Stomach smooth muscle (tissue), 2 donors: ENCODE data around the gene H1-8.

Experiments
- H3K27ac ChIP-seq: one replicate; pipeline ENCODE4 v1.7.0; 2013; ENCODE audit warnings: mild to moderate bottlenecking, low read length, inconsistent platforms
- H3K27me3 ChIP-seq, 2 donors: one replicate each; pipeline ENCODE4 v1.7.0; 2013; ENCODE audit warnings: low read length in 2 of 2; ENCODE audit not compliant: insufficient read depth in 2 of 2, control insufficient read depth in 1 of 2
- H3K36me3 ChIP-seq, 2 donors: one replicate each; pipeline ENCODE4 v1.7.0; 2013; ENCODE audit warnings: low read length in 2 of 2; ENCODE audit not compliant: control insufficient read depth in 2 of 2, insufficient read depth in 2 of 2
- H3K4me1 ChIP-seq: one replicate; pipeline ENCODE4 v1.7.0; 2013; ENCODE audit warnings: low read length; ENCODE audit not compliant: control insufficient read depth, insufficient read depth
- H3K4me3 ChIP-seq, 2 donors: one replicate each; pipeline ENCODE4 v1.7.0; 2013; ENCODE audit warnings: low read length in 2 of 2
- H3K9ac ChIP-seq, 2 donors: one replicate each; pipeline ENCODE4 v1.7.0; 2013; ENCODE audit warnings: low read length in 2 of 2, mild to moderate bottlenecking in 1 of 2
- H3K9me3 ChIP-seq, 2 donors: one replicate each; pipeline ENCODE4 v1.7.0; 2013; ENCODE audit warnings: low read length in 2 of 2; ENCODE audit not compliant: control insufficient read depth in 2 of 2
- donor health status: healthy.
- donor health status: Pancreatic carcinoma.

The H1-8 gene

DNA sequence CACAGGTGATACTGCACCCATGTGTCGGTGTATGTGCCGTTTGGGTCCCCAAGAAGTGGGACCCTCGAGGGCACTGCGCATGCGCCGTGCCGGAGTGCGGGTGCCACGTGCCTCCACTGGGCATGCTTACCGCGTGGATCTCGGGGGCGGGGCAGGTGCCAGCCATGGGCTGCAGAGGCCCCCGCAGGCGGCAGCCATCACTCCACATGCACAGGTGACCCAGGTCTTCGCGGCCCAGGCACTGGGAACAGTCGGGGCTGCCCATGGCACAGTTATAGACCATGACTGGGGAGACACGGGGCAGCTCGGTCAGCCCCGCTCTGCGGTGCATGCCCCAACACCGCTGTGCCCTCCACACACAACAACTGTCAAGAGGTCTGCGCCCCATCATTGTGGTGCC is 31.2 kb downstream of the H1-8 start:
- H3K4me3 ChIP-seq, result no peak overlapping the region
- no peak overlapping the region for H3K27ac ChIP-seq
- H3K27me3 ChIP-seq, result no peaks in the 10 kb centered on the region
- H3K9me3 ChIP-seq, result no peaks in the 10 kb centered on the region
- no peak overlapping the region for H3K9ac ChIP-seq
- H3K4me1 ChIP-seq, result no peaks in the 10 kb centered on the region
- peaks cover 0 to 5% of the 10 kb centered on the region in 2 donors for H3K36me3 ChIP-seq

DNA sequence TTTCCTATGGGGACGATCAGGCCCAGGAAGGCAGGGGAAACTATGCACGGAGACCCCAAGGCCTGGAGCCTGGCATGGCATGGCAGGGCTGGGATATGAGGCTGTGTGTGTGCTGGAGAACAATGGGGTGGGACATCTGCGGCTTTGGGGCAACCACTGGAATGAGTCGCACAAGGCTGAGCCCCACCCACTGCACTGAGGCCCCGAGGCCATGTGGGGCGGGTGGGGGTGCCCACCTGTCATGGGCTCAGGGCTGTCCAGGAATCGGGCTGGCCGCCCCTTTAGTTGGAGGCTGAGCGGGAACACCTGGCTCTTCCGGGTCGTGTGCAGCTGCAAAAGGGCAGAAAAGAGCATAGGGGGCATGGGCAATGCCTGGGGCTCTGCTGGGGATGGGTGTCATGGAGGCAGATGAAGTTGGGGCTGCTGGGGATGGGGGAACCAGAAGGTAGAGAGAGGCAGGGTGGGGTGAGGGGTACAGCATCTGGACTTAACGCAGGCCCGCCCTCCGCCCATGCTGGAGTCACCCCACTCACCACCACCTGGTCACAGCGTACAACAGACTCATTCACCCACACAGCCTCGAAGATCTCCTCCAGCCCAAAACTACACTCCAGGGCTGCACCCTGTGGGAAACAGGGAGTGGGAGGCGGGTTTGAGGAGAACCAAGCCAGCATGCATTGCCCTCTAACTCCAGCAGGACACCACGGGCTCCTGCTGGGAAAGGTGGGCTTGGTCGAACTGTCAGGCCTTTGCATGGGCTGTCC is 32.4 kb downstream of the H1-8 start:
- Histone ChIP-seq H3K9ac (no peak overlapping the region), H3K27me3 (no peaks in the 10 kb centered on the region), H3K4me3 (no peak overlapping the region), H3K27ac (no peak overlapping the region), H3K4me1 (no peaks in the 10 kb centered on the region), H3K36me3 (peaks cover 0 to 5% of the 10 kb centered on the region in 2 donors), H3K9me3 (no peaks in the 10 kb centered on the region)

DNA sequence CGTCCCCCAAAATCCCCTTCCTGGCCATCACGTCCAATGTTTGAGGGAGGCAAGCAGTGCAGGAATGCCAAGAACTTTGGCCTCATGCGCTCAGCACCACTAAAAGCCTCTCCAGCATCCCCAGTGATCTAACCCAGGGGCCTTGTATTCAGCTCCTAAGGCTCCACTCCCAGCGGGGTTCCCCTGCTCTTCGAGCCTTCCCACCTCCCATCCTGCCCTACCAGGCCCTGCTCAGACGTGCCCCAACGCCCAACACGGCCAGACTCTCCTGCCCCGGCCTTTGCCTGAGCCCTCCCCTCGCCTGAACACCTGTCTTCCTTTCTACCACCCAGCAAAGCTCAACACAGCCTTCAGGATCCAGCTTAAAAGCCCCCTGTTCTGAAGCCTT is 33.0 kb downstream of the H1-8 start:
- no peaks in the 10 kb centered on the region for H3K27me3 ChIP-seq
- H3K9ac ChIP-seq, result no peak overlapping the region
- H3K36me3 ChIP-seq, result peaks cover 0 to 5% of the 10 kb centered on the region in 2 donors
- no peak overlapping the region for H3K27ac ChIP-seq
- H3K4me1 ChIP-seq, result no peaks in the 10 kb centered on the region
- H3K4me3 ChIP-seq, result no peak overlapping the region
- no peaks in the 10 kb centered on the region for H3K9me3 ChIP-seq

DNA sequence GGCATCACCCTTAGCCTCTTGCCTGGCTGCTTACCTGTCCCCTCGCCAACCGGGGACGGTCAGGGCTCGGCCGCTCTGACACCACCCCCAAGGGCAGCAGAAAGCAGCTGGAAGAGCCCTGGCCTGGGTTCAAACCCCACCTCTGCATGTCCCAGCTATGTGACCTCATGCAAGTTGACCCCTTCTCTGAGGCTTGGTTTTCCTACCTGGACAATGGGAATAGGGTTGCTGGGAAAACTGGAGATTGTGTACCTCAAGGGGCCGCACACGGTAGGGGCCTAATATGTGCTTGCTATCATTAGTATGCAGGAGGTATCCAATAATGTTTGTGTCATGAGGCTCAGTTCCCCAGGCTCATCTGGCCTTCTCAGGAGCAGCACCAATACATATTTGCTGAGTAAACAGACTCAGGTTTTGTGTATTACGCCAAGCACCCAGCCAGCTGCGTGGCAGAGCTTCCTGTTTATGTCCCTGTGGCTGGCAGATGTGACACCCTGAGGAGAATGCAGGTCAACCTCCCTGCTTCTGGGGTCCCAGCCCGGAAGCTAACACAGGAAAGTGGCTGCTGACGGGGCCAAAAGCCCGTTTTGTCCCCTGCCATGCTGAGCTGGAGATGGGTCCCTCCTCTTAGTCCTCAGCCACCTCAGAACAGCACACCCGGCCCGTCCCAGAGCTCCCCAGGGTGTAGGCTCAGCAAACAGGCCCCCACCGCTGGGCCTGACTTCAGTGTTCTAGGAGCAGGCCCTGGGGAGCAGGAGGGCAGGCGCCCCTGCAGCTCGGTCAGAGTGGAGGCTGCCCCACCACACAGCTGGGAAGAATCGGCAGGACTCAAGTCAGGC is 33.8 kb downstream of the H1-8 start:
- Histone ChIP-seq H3K4me1 (no peaks in the 10 kb centered on the region), H3K4me3 (no peak overlapping the region), H3K9me3 (no peaks in the 10 kb centered on the region), H3K36me3 (peaks cover 0 to 5% of the 10 kb centered on the region in 2 donors), H3K27ac (no peak overlapping the region), H3K27me3 (no peaks in the 10 kb centered on the region), H3K9ac (no peak overlapping the region)

DNA sequence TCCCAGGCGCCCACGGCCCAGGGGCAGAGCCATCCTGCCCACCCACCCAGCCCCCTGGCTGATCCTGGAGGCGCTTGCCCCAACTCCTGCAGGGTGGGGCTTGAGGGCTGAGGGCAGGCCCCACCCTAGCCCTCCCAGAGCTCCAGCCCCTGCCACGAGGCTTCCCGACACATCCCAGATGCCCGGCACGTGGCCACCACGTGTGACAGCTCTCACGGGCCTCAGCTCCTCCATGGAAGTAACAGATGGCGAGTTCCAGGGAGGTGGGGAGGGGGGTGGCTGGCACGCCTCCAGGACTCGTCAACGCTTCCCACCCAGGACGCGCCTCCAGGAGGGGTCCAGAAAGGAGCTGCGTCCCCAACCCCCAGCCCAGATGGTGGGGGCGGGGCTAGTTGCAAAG is 34.4 kb downstream of the H1-8 start:
- H3K4me3 ChIP-seq, result no peak overlapping the region
- H3K27ac ChIP-seq, result no peak overlapping the region
- H3K27me3 ChIP-seq, result no peaks in the 10 kb centered on the region
- H3K9ac ChIP-seq, result no peak overlapping the region
- H3K36me3 ChIP-seq, result peaks cover 0 to 3% of the 10 kb centered on the region in 2 donors
- H3K4me1 ChIP-seq, result no peaks in the 10 kb centered on the region
- H3K9me3 ChIP-seq, result no peaks in the 10 kb centered on the region

DNA sequence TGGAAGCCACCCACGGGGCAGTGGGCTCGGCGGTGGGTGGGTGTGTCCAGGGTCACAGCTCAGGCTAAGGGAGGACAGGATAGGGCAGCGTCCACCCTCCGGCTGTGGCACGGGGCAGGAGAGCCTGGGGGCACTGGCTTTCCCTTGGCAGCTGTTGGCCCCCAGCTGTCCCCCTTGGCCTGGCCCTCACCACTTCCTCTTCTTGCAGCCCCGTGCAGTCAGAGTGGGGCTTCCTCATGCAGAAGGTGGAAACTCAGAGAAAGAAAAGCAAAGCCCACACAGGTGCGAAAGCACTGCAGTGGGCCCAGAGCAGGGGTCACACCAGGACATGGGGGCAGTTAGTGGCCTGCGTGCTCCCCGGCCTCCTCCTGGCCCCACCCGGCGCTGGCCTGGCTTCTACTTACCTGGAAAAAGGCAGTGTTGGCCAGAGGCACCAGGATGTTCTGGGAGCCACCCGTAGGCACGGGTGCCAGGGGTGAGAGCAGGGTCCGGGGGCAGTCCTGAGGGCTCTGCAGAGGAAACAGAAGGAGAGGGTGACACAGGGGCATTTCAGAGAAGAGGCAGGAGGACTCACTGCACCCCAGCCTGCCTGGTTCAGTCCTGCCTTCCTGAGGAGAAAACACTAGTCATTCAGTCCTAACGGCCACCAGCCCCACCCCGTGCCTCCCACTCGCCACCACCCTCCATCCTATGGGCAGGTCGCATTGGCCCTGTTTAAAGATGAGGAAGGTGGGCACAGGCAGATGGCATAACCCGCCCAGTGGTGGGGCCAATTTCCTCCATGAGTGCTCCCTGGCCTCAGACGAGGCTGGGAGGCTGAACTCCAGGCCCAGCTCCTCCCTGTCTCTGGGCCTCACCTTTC is 35.2 kb downstream of the H1-8 start:
- H3K4me3 ChIP-seq, result no peak overlapping the region
- no peak overlapping the region for H3K9ac ChIP-seq
- no peak overlapping the region for H3K27ac ChIP-seq
- H3K27me3 ChIP-seq, result no peaks in the 10 kb centered on the region
- H3K36me3 ChIP-seq, result peaks cover 0 to 3% of the 10 kb centered on the region in 2 donors
- H3K9me3 ChIP-seq, result no peaks in the 10 kb centered on the region
- no peaks in the 10 kb centered on the region for H3K4me1 ChIP-seq

DNA sequence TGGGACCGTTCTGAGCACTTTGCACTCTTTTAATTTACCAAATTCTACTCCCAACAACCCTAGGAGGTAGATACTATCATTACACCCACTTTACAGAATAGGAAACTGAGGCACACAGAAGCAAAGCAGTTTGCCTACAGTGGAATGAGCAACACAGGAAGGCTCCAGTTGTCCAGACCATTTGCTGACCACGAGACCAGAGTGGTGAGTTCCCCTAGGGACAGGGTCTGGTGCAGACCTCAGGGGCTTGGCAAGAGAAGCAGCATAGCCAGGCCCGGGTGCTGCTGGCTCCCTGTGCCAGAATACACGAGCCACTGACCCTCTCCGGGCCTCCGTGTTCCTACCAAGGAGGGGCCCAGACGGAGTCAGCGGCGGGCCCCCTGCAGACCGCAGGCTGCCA is 37.0 kb downstream of the H1-8 start:
- no peaks in the 10 kb centered on the region for H3K27me3 ChIP-seq
- H3K9me3 ChIP-seq, result no peaks in the 10 kb centered on the region
- H3K4me3 ChIP-seq, result no peak overlapping the region
- H3K36me3 ChIP-seq, result peaks cover 0 to 2% of the 10 kb centered on the region in 2 donors
- no peaks in the 10 kb centered on the region for H3K4me1 ChIP-seq
- no peak overlapping the region for H3K9ac ChIP-seq
- H3K27ac ChIP-seq, result no peak overlapping the region

DNA sequence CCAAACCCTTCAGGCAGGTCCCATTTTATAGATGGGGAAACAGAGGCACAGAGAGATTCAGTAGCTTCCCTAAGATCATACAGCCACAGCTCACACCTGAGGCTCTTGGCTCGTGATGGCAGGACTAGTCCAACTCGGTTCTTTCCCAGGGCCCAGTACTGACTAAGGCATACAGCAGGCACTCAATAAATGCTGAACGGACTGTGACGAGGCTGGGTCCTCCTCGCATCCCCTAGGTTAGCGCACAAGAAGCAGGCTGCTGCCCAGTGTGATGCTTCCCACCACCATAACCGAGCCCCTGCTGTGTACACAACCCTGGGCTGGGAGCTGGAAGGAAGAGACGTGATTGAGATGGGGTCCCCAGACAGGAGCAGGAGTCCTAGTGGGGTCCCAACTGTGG is 38.6 kb downstream of the H1-8 start:
- Histone ChIP-seq H3K36me3 (peaks cover 0 to 4% of the 10 kb centered on the region in 2 donors), H3K9me3 (no peaks in the 10 kb centered on the region), H3K9ac (no peak overlapping the region), H3K4me1 (no peaks in the 10 kb centered on the region), H3K27me3 (no peaks in the 10 kb centered on the region), H3K27ac (no peak overlapping the region), H3K4me3 (no peak overlapping the region)

DNA sequence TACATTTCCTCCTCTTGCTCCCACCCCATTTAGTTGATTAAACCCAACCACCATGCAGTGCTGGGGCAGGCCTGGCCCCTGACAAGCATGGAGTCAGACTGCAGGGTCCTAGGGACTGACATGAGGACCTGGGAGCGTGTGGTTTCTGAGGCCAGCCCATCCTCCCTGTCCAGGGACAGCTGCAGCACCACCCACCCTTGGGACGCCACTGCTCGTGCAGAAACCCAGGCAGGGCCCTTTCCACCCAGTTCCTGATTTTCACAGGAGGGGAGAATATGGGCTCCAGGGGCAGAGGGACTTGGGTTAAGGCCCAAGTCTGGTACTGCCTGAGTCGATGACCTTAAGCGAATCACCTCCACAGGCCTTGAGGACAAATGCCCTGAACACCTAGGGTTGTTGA is 39.8 kb downstream of the H1-8 start:
- Histone ChIP-seq H3K9ac (no peak overlapping the region), H3K27me3 (no peaks in the 10 kb centered on the region), H3K36me3 (peaks cover 0 to 4% of the 10 kb centered on the region in 2 donors), H3K4me1 (peaks cover 5% of the 10 kb centered on the region), H3K9me3 (no peaks in the 10 kb centered on the region), H3K27ac (no peak overlapping the region), H3K4me3 (no peak overlapping the region)

DNA sequence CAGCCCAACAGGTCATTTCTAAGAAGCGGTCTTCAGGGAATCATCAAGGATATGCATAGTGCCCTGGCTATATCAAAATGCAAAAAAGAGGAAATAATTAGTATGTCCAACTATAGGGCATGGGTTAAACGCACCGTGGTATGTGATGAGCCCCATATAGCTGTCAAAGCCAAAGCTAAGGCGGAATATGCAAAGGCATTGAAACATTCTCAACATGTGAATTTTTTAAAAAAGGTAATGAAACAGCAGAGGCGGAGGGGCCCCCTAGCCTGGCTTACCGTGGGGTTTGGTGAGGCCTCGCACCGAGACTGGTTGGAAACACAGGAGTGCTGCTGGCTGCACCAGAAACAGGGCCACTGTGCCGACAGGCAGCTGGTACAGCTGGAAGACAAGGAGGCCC is 40.3 kb downstream of the H1-8 start:
- H3K27me3 ChIP-seq, result no peaks in the 10 kb centered on the region
- H3K4me3 ChIP-seq, result no peak overlapping the region
- no peak overlapping the region for H3K9ac ChIP-seq
- peaks cover 0 to 4% of the 10 kb centered on the region in 2 donors for H3K36me3 ChIP-seq
- H3K9me3 ChIP-seq, result no peaks in the 10 kb centered on the region
- H3K27ac ChIP-seq, result no peak overlapping the region
- H3K4me1 ChIP-seq, result peaks cover 7% of the 10 kb centered on the region
